Ectodermal cell (in vitro differentiated cells): ENCODE results near the gene RASD2.

Source experiments
- H3K27ac ChIP-seq: 2 replicates; pipeline ENCODE4 v1.7.0; 2013; ENCODE audit warnings: mild to moderate bottlenecking, low read depth, low read length; ENCODE audit not compliant: insufficient read depth, poor library complexity, severe bottlenecking
- H3K27me3 ChIP-seq: 2 replicates; pipeline ENCODE4 v1.7.0; 2013; ENCODE audit warnings: mild to moderate bottlenecking, low read length; ENCODE audit not compliant: insufficient read depth, control insufficient read depth, poor library complexity, severe bottlenecking
- H3K36me3 ChIP-seq: one replicate; pipeline ENCODE4 v1.7.0; 2013; ENCODE audit warnings: low read length; ENCODE audit not compliant: control insufficient read depth, insufficient read depth
- H3K4me1 ChIP-seq: one replicate; pipeline ENCODE4 v1.7.0; 2013; ENCODE audit warnings: low read length; ENCODE audit not compliant: control insufficient read depth, insufficient read depth
- H3K4me3 ChIP-seq: 2 replicates; pipeline ENCODE4 v1.7.0; 2013; ENCODE audit warnings: low read depth, low read length, control low read depth; ENCODE audit not compliant: insufficient read depth
- H3K9me3 ChIP-seq: 2 replicates; pipeline ENCODE4 v1.7.0; 2013; ENCODE audit warnings: mild to moderate bottlenecking, low read length, moderate library complexity; ENCODE audit not compliant: control insufficient read depth
- WGBS, 2 experiments: methylation state at CpG; one replicate each; pipeline ENCODE4 v1.1.7; 2013; ENCODE audit warnings: missing lambda C conversion rate in 2 of 2; 5-methylcytosine and 5-hydroxymethylcytosine counted together

Gene RASD2

GRCh38 chr22:35528927-35529326, 11.7 kb upstream of the RASD2 start:
- 93 to 100% methylated on average over 2 of the region's 2 CpGs for WGBS, 2 experiments
- peaks cover 9% of the 10 kb centered on the region for H3K4me1 ChIP-seq
- no peaks in the 10 kb centered on the region for H3K9me3 ChIP-seq
- no peak overlapping the region for H3K27ac ChIP-seq
- H3K4me3 ChIP-seq: no peak overlapping the region
- H3K27me3 ChIP-seq: no peaks in the 10 kb centered on the region
- H3K36me3 ChIP-seq: no peaks in the 10 kb centered on the region

- 93 to 97% methylated on average over 4 of the region's 4 CpGs for WGBS, 2 experiments
- H3K9me3 ChIP-seq: no peaks in the 10 kb centered on the region
- H3K27me3 ChIP-seq: no peaks in the 10 kb centered on the region
- no peaks in the 10 kb centered on the region for H3K36me3 ChIP-seq
- H3K4me1 ChIP-seq: peaks cover 9% of the 10 kb centered on the region
- no peak overlapping the region for H3K4me3 ChIP-seq
- no peak overlapping the region for H3K27ac ChIP-seq
Observed at GRCh38 chr22:35530700-35531099, 9.9 kb upstream of the RASD2 start.

- H3K27me3 ChIP-seq: no peaks in the 10 kb centered on the region
- no peak overlapping the region for H3K27ac ChIP-seq
- H3K36me3 ChIP-seq: no peaks in the 10 kb centered on the region
- no peaks in the 10 kb centered on the region for H3K9me3 ChIP-seq
- 94 to 95% methylated on average over 6 of the region's 6 CpGs for WGBS, 2 experiments
- no peak overlapping the region for H3K4me3 ChIP-seq
- peaks cover 9% of the 10 kb centered on the region for H3K4me1 ChIP-seq
Observed at GRCh38 chr22:35531202-35531601, 9.4 kb upstream of the RASD2 start.

GRCh38 chr22:35531676-35532075, 9.0 kb upstream of the RASD2 start:
- no peaks in the 10 kb centered on the region for H3K9me3 ChIP-seq
- H3K4me3 ChIP-seq: no peak overlapping the region
- no peaks in the 10 kb centered on the region for H3K36me3 ChIP-seq
- H3K27me3 ChIP-seq: no peaks in the 10 kb centered on the region
- H3K4me1 ChIP-seq: peaks cover 4% of the 10 kb centered on the region
- no peak overlapping the region for H3K27ac ChIP-seq
- 90 to 94% methylated on average over 2 of the region's 2 CpGs for WGBS, 2 experiments

- Histone ChIP-seq H3K4me3 (no peak overlapping the region), H3K27me3 (peaks cover 5% of the 10 kb centered on the region), H3K9me3 (no peaks in the 10 kb centered on the region), H3K4me1 (no peaks in the 10 kb centered on the region), H3K27ac (no peak overlapping the region), H3K36me3 (no peaks in the 10 kb centered on the region)
- 95 to 96% methylated on average over 6 of the region's 6 CpGs for WGBS, 2 experiments
Observed at GRCh38 chr22:35533365-35534029, 7.1 kb upstream of the RASD2 start.

- Histone ChIP-seq H3K27me3 (peaks cover 11% of the 10 kb centered on the region), H3K36me3 (no peaks in the 10 kb centered on the region), H3K4me1 (no peaks in the 10 kb centered on the region), H3K9me3 (no peaks in the 10 kb centered on the region), H3K27ac (no peak overlapping the region), H3K4me3 (no peak overlapping the region)
- 88 to 91% methylated on average over 3 of the region's 3 CpGs for WGBS, 2 experiments
Observed at GRCh38 chr22:35534091-35534490, 6.5 kb upstream of the RASD2 start.

GRCh38 chr22:35537232-35537631, 3.4 kb upstream of the RASD2 start:
- peaks cover 41% of the 10 kb centered on the region for H3K27me3 ChIP-seq
- H3K4me3 ChIP-seq: no peak overlapping the region
- H3K27ac ChIP-seq: no peak overlapping the region
- peaks cover 5% of the 10 kb centered on the region for H3K4me1 ChIP-seq
- no peaks in the 10 kb centered on the region for H3K9me3 ChIP-seq
- no peaks in the 10 kb centered on the region for H3K36me3 ChIP-seq
- 88 to 92% methylated on average over 6 to 7 of the region's 7 CpGs for WGBS, 2 experiments

- H3K27ac ChIP-seq: no peak overlapping the region
- H3K9me3 ChIP-seq: no peaks in the 10 kb centered on the region
- H3K4me1 ChIP-seq: peaks cover 6% of the 10 kb centered on the region
- peaks cover 58% of the 10 kb centered on the region for H3K27me3 ChIP-seq
- no peak overlapping the region for H3K4me3 ChIP-seq
- 68 to 70% methylated on average over 5 of the region's 5 CpGs for WGBS, 2 experiments
- no peaks in the 10 kb centered on the region for H3K36me3 ChIP-seq
Observed at GRCh38 chr22:35538801-35539321, 1.8 kb upstream of the RASD2 start.

GRCh38 chr22:35539487-35539886, 1.1 kb upstream of the RASD2 start:
- no peaks in the 10 kb centered on the region for H3K9me3 ChIP-seq
- peaks cover 63% of the 10 kb centered on the region for H3K27me3 ChIP-seq
- H3K36me3 ChIP-seq: no peaks in the 10 kb centered on the region
- H3K4me3 ChIP-seq: peak overlapping the region; percentile 31
- no peak overlapping the region for H3K27ac ChIP-seq
- WGBS, 2 experiments: 53 to 57% methylated on average over 3 of the region's 3 CpGs
- peaks cover 6% of the 10 kb centered on the region for H3K4me1 ChIP-seq

GRCh38 chr22:35539910-35540594, 579 bp upstream of the RASD2 start:
- peak overlapping the region; percentile 31 for H3K4me3 ChIP-seq
- no peak overlapping the region for H3K27ac ChIP-seq
- WGBS, 2 experiments: 3% methylated on average over 89 of the region's 89 CpGs
- no peaks in the 10 kb centered on the region for H3K36me3 ChIP-seq
- H3K9me3 ChIP-seq: no peaks in the 10 kb centered on the region
- peaks cover 63% of the 10 kb centered on the region for H3K27me3 ChIP-seq
- peaks cover 6% of the 10 kb centered on the region for H3K4me1 ChIP-seq
